BLaER1 treated with 17β-estradiol and CSF1 and Interleukin-3, amounts not matched to agents 10 nM and 100 nM (cell line): Measurements from ENCODE around the gene FES.

Source experiments
- H3K27ac ChIP-seq, 11 experiments: shearing (Covaris generic); formaldehyde crosslinking; 2 replicates each; pipeline ENCODE4 v1.8.1; 2022
- H3K27me3 ChIP-seq, 11 experiments: shearing (Covaris generic); formaldehyde crosslinking; 2 replicates each; pipeline ENCODE4 v1.8.1; 2022
- H3K36me3 ChIP-seq, 11 experiments: shearing (Covaris generic); formaldehyde crosslinking; 2 replicates each; pipeline ENCODE4 v1.8.1; 2022
- H3K4me1 ChIP-seq, 10 experiments: shearing (Covaris generic); formaldehyde crosslinking; 2 replicates each; pipeline ENCODE4 v1.8.1; 2022
- H3K4me2 ChIP-seq, 11 experiments: shearing (Covaris generic); formaldehyde crosslinking; 2 replicates each; pipeline ENCODE4 v1.8.1; 2022
- H3K4me3 ChIP-seq, 10 experiments: shearing (Covaris generic); formaldehyde crosslinking; 2 replicates each; pipeline ENCODE4 v1.8.1; 2022
- H3K9ac ChIP-seq, 11 experiments: shearing (Covaris generic); formaldehyde crosslinking; 2 replicates each; pipeline ENCODE4 v1.8.1; 2022
- H3K9me3 ChIP-seq, 11 experiments: shearing (Covaris generic); formaldehyde crosslinking; replicated peaks in 1 of 11; 2 replicates each; pipeline ENCODE4 v1.8.1; 2022
- H4K20me1 ChIP-seq, 11 experiments: shearing (Covaris generic); formaldehyde crosslinking; 2 replicates each; pipeline ENCODE4 v1.8.1; 2022
- Cebpa-rat ChIP-seq, 11 experiments: shearing (Covaris generic); IDR thresholded peaks; 2 replicates each; pipeline ENCODE4 v1.8.1; 2022

FES gene

DNA sequence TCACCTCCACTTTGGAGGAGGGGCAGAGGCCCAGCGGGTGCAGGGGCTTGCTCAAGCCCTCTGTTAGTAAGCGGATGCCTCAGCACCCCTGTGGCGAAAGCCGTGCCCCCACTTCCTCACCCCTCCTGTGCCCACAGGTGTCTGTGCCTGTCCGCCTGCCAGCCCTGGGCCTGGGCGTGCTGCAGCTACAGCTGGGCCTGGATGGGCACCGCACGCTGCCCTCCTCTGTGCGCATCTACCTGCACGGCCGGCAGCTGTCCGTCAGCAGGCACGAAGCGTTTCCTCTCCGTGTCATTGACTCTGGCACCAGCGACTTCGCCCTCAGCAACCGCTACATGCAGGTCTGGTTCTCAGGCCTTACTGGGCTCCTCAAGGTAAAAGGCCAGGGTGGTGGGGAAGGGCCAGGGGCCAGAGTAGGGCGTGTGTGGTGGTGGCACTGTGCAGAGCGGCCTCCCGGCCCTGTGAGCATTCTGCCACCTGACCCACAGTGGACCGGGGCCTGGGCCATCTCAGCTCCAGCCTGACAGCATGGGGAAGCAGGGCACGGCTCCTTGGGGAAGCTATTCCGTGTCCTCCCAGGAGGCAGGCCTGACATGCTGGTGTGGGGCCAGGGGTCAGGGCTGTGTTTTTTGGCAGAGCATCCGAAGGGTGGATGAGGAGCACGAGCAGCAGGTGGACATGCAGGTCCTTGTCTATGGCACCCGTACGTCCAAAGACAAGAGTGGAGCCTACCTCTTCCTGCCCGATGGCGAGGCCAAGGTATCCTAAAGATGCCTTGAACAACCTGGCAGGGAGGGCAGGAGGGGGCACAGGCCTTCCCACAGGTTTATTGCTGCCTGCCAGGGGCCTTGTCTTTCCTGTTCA lies 27.8 kb downstream of the FES start:
- H3K4me2 ChIP-seq: no peak overlapping the region
- H4K20me1 ChIP-seq: peaks cover 0 to 12% (median 0%) of the 10 kb centered on the region in 11 experiments; a peak in 3 of 22 replicates
- H3K9me3 ChIP-seq: no peaks in the 10 kb centered on the region
- no peak overlapping the region for H3K9ac ChIP-seq
- no peaks in the 10 kb centered on the region for H3K27me3 ChIP-seq
- peaks cover 89 to 100% (median 98%) of the 10 kb centered on the region in 11 experiments for H3K36me3 ChIP-seq
- TF ChIP-seq Cebpa-rat (IDR thresholded peaks at IDR 0.05): no peak
- H3K4me3 ChIP-seq: no peak overlapping the region
- H3K4me1 ChIP-seq: peaks cover 28 to 47% (median 38%) of the 10 kb centered on the region in 10 experiments
- no peak overlapping the region for H3K27ac ChIP-seq

- Histone ChIP-seq H3K36me3 (peaks cover 89 to 100% (median 98%) of the 10 kb centered on the region in 11 experiments), H3K27me3 (no peaks in the 10 kb centered on the region), H3K9me3 (no peaks in the 10 kb centered on the region), H3K4me1 (peaks cover 28 to 41% (median 35%) of the 10 kb centered on the region in 10 experiments), H4K20me1 (peaks cover 0 to 12% (median 0%) of the 10 kb centered on the region in 11 experiments; a peak in 2 of 22 replicates), H3K4me3 (no peak overlapping the region), H3K9ac (no peak overlapping the region), H3K4me2 (no peak overlapping the region), H3K27ac (no peak overlapping the region)
- TF ChIP-seq Cebpa-rat (IDR thresholded peaks at IDR 0.05): no peak
These were observed 28.4 kb downstream of the FES start for GRCh38 chr15:90912770-90913075.

- H3K9me3 ChIP-seq: no peaks in the 10 kb centered on the region
- H4K20me1 ChIP-seq: peaks cover 0 to 12% (median 0%) of the 10 kb centered on the region in 11 experiments; a peak in 2 of 22 replicates
- H3K27me3 ChIP-seq: no peaks in the 10 kb centered on the region
- H3K4me3 ChIP-seq: no peak overlapping the region
- H3K27ac ChIP-seq: no peak overlapping the region; a peak in 1 of 22 replicates
- peak overlapping the region in 4 of 11 experiments; percentile 52 to 57 (median 54); a peak in 3 of 22 replicates for H3K4me2 ChIP-seq
- H3K9ac ChIP-seq: no peak overlapping the region; a peak in 1 of 22 replicates
- H3K4me1 ChIP-seq: peaks cover 27 to 38% (median 32%) of the 10 kb centered on the region in 10 experiments
- TF ChIP-seq Cebpa-rat (IDR thresholded peaks at IDR 0.05): no peak
- H3K36me3 ChIP-seq: peaks cover 89 to 100% (median 98%) of the 10 kb centered on the region in 11 experiments
These were observed 29.2 kb downstream of the FES start for GRCh38 chr15:90913398-90913944.

GRCh38 chr15:90914305-90915080 lies 30.2 kb downstream of the FES start:
- peaks cover 23 to 38% (median 29%) of the 10 kb centered on the region in 10 experiments for H3K4me1 ChIP-seq
- H3K4me3 ChIP-seq: no peak overlapping the region
- H3K4me2 ChIP-seq: peak overlapping the region; percentile 52 to 72 (median 58)
- H3K36me3 ChIP-seq: peaks cover 89 to 100% (median 98%) of the 10 kb centered on the region in 11 experiments
- TF ChIP-seq Cebpa-rat (IDR thresholded peaks at IDR 0.05): no peak
- H3K27ac ChIP-seq: peak overlapping the region in 7 of 11 experiments; percentile 28 to 77 (median 46); a peak in 10 of 22 replicates
- H3K9ac ChIP-seq: peak overlapping the region in 8 of 11 experiments; percentile 27 to 61 (median 48); a peak in 10 of 22 replicates
- peaks cover 0 to 12% (median 0%) of the 10 kb centered on the region in 11 experiments; a peak in 2 of 22 replicates for H4K20me1 ChIP-seq
- no peaks in the 10 kb centered on the region for H3K27me3 ChIP-seq
- no peaks in the 10 kb centered on the region for H3K9me3 ChIP-seq

GRCh38 chr15:90915216-90915807 lies 31.0 kb downstream of the FES start:
- peak overlapping the region; percentile 52 to 72 (median 58) for H3K4me2 ChIP-seq
- H3K27me3 ChIP-seq: no peaks in the 10 kb centered on the region
- peak overlapping the region; percentile 23 to 61 (median 47); a peak in 19 of 22 replicates for H3K9ac ChIP-seq
- no peaks in the 10 kb centered on the region for H3K9me3 ChIP-seq
- no peak overlapping the region for H3K4me3 ChIP-seq
- TF ChIP-seq Cebpa-rat (IDR thresholded peaks at IDR 0.05): no peak
- H3K36me3 ChIP-seq: peaks cover 89 to 100% (median 98%) of the 10 kb centered on the region in 11 experiments
- peak overlapping the region in 10 of 11 experiments; percentile 43 to 77 (median 65); a peak in 20 of 22 replicates for H3K27ac ChIP-seq
- peaks cover 22 to 38% (median 29%) of the 10 kb centered on the region in 10 experiments for H3K4me1 ChIP-seq
- H4K20me1 ChIP-seq: peaks cover 0 to 12% (median 0%) of the 10 kb centered on the region in 11 experiments; a peak in 3 of 22 replicates

DNA sequence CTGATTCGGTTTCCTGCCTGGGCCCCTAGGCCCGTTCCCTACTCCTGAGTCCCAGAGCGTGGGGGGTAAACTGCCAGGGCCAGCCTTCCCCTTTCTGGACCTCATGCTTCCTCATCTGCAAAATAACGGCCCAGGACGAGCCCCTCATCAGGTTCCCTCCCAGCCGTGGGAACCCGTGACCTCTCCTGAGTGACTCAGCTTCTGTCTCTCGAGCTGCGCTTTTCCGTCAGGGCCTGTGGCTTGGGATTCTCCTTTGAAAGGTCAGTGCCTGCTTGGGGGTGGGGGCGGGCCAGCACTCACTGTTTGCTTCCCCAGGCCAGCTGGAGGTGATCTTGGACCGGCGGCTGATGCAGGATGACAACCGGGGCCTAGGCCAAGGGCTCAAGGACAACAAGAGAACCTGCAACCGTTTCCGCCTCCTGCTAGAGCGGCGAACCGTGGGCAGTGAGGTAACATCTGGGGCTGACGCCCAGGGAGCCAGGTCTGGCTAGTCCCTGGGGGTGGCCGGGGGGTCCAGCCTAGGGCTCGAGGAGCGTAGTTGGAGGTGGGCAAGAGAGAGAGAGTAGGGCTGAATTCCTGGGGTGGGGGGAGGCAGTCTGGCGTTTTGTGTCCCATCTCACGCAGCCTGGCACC lies 31.6 kb downstream of the FES start:
- peak overlapping the region; percentile 27 to 61 (median 48); a peak in 18 of 22 replicates for H3K9ac ChIP-seq
- peaks cover 0 to 12% (median 0%) of the 10 kb centered on the region in 11 experiments; a peak in 3 of 22 replicates for H4K20me1 ChIP-seq
- H3K4me2 ChIP-seq: peak overlapping the region; percentile 52 to 72 (median 58)
- no peak for TF ChIP-seq Cebpa-rat (IDR thresholded peaks at IDR 0.05)
- no peaks in the 10 kb centered on the region for H3K9me3 ChIP-seq
- peaks cover 22 to 38% (median 29%) of the 10 kb centered on the region in 10 experiments for H3K4me1 ChIP-seq
- H3K27me3 ChIP-seq: no peaks in the 10 kb centered on the region
- H3K36me3 ChIP-seq: peaks cover 89 to 100% (median 98%) of the 10 kb centered on the region in 11 experiments
- peak overlapping the region; percentile 42 to 77 (median 64); a peak in 21 of 22 replicates for H3K27ac ChIP-seq
- H3K4me3 ChIP-seq: no peak overlapping the region

- Histone ChIP-seq H3K36me3 (peaks cover 89 to 100% (median 98%) of the 10 kb centered on the region in 11 experiments), H3K9ac (peak overlapping the region in 10 of 11 experiments; percentile 27 to 61 (median 48); a peak in 12 of 22 replicates)
These were observed 32.2 kb downstream of the FES start for GRCh38 chr15:90916461-90916860.

More at GRCh38 chr15:90916461-90916860, 32.2 kb downstream of the FES start:
- Histone ChIP-seq H4K20me1 (peaks cover 0 to 12% (median 0%) of the 10 kb centered on the region in 11 experiments; a peak in 3 of 22 replicates), H3K4me2 (peak overlapping the region in 10 of 11 experiments; percentile 52 to 72 (median 58); a peak in 17 of 22 replicates), H3K4me3 (no peak overlapping the region), H3K27ac (peak overlapping the region; percentile 42 to 77 (median 64); a peak in 19 of 22 replicates), H3K4me1 (peaks cover 22 to 38% (median 29%) of the 10 kb centered on the region in 10 experiments), H3K9me3 (no peaks in the 10 kb centered on the region), H3K27me3 (no peaks in the 10 kb centered on the region)
- no peak for TF ChIP-seq Cebpa-rat (IDR thresholded peaks at IDR 0.05)
